Cardiac muscle cell (in vitro differentiated cells and primary cell): ENCODE results near the gene C22orf31. TPM values are rescaled to one million over a fixed set of nuclear protein-coding genes. Genes with fewer than 3 reads are reported as not detected.

Experiments used
- DNase-seq, 2 donors: peaks; one replicate each; pipeline versions ENCODE4 v3.0.0 to v3.0.0-alpha.2; 2010 to 2017; ENCODE audit warnings: low read depth in 1 of 2, low spot score in 1 of 2
- H3K27ac ChIP-seq: fragments of 200-600 bp; sonication (generic); 2 replicates; pipeline ENCODE4 v1.5.1; 2016
- H3K27me3 ChIP-seq: fragments of 200-600 bp; sonication (generic); 2 replicates; pipeline ENCODE4 v1.6.0; 2016; ENCODE audit warnings: control low read depth
- H3K36me3 ChIP-seq: fragments of 200-600 bp; sonication (generic); 2 replicates; pipeline ENCODE4 v1.5.1; 2016; ENCODE audit warnings: control low read depth
- H3K4me1 ChIP-seq: fragments of 200-600 bp; sonication (generic); 2 replicates; pipeline ENCODE4 v1.8.1; 2017; ENCODE audit warnings: low read depth, mild to moderate bottlenecking, mixed run types
- H3K4me3 ChIP-seq: fragments of 200-600 bp; sonication (generic); 2 replicates; pipeline ENCODE4 v1.5.1; 2016; ENCODE audit warnings: mild to moderate bottlenecking
- H3K9me3 ChIP-seq: fragments of 200-600 bp; sonication (generic); 2 replicates; pipeline ENCODE4 v1.5.1; 2017; ENCODE audit warnings: low read depth, mild to moderate bottlenecking, control low read depth
- polyA plus RNA-seq: library from polyadenylated mRNA; unstranded; fragments of >200 nt; fragmentation: Nextera tagmentation; extraction: Ambion mirVana; gene quantifications from 2 replicates; pipeline ENCODE4 v1.2.1, GENCODE V29; 2016
- total RNA-seq: library from RNA; depleted of rRNA; stranded (reverse); fragments of >200 nt; gene quantifications from 2 replicates; pipeline ENCODE4 v1.2.3, GENCODE V29; 2016
- TF ChIP-seq, protein P1 (sequence below): IDR thresholded peaks from 2 replicates; pipeline ENCODE4 v1.5.1; 2012; ENCODE audit warnings: low read depth, mild to moderate bottlenecking, low read length

Gene C22orf31
- total and polyA plus RNA-seq, 2 experiments from 2014 or later: not detected

DNA sequence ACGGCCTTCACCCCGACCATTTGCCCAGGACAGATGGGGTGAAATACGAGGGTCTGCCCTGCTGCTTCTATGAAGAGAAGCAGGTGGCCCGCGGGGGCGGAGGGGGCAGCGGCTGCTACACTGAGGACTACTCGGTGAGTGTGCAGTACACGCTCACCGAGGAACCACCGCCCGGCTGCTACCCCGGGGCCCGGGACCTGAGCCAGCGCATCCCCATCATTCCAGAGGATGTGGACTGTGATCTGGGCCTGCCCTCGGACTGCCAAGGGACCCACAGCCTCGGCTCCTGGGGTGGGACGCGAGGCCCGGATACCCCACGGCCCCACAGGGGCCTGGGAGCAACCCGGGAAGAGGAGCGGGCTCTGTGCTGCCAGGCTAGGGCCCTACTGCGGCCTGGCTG lies 11.2 kb downstream of the C22orf31 start:
- TF ChIP-seq, protein P1, sequence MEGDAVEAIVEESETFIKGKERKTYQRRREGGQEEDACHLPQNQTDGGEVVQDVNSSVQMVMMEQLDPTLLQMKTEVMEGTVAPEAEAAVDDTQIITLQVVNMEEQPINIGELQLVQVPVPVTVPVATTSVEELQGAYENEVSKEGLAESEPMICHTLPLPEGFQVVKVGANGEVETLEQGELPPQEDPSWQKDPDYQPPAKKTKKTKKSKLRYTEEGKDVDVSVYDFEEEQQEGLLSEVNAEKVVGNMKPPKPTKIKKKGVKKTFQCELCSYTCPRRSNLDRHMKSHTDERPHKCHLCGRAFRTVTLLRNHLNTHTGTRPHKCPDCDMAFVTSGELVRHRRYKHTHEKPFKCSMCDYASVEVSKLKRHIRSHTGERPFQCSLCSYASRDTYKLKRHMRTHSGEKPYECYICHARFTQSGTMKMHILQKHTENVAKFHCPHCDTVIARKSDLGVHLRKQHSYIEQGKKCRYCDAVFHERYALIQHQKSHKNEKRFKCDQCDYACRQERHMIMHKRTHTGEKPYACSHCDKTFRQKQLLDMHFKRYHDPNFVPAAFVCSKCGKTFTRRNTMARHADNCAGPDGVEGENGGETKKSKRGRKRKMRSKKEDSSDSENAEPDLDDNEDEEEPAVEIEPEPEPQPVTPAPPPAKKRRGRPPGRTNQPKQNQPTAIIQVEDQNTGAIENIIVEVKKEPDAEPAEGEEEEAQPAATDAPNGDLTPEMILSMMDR: no peak
- Histone ChIP-seq H3K9me3 (no peaks in the 10 kb centered on the region), H3K27me3 (no peaks in the 10 kb centered on the region), H3K4me3 (no peak overlapping the region), H3K4me1 (peaks cover 2% of the 10 kb centered on the region), H3K36me3 (peaks cover 49% of the 10 kb centered on the region), H3K27ac (no peak overlapping the region)
- no peak for DNase-seq

DNA sequence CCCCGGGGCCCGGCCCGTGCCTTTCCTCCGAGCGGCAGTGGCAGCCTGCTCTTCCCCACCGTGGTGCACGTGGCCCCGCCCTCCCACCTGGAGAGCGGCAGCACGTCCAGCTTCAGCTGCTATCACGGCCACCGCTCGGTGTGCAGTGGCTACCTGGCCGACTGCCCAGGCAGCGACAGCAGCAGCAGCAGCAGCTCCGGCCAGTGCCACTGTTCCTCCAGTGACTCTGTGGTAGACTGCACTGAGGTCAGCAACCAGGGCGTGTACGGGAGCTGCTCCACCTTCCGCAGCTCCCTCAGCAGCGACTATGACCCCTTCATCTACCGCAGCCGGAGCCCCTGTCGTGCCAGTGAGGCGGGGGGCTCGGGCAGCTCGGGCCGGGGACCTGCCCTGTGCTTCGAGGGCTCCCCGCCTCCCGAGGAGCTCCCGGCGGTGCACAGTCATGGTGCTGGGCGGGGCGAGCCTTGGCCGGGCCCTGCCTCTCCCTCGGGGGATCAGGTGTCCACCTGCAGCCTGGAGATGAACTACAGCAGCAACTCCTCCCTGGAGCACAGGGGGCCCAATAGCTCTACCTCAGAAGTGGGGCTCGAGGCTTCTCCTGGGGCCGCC lies 11.9 kb downstream of the C22orf31 start:
- no peak for DNase-seq
- Histone ChIP-seq H3K27me3 (no peaks in the 10 kb centered on the region), H3K9me3 (no peaks in the 10 kb centered on the region), H3K27ac (no peak overlapping the region), H3K4me1 (no peaks in the 10 kb centered on the region), H3K36me3 (peaks cover 51% of the 10 kb centered on the region), H3K4me3 (no peak overlapping the region)
- TF ChIP-seq, protein P1: no peak

- TF ChIP-seq, protein P1: no peak
- H3K27ac ChIP-seq: no peak overlapping the region
- peaks cover 55% of the 10 kb centered on the region for H3K36me3 ChIP-seq
- no peaks in the 10 kb centered on the region for H3K9me3 ChIP-seq
- H3K27me3 ChIP-seq: no peaks in the 10 kb centered on the region
- no peaks in the 10 kb centered on the region for H3K4me1 ChIP-seq
- H3K4me3 ChIP-seq: no peak overlapping the region
- DNase-seq: no peak
These were observed 12.6 kb downstream of the C22orf31 start for GRCh38 chr22:29048822-29049654.

GRCh38 chr22:29044657-29045176 lies 16.9 kb downstream of the C22orf31 start:
- TF ChIP-seq, protein P1: no peak

GRCh38 chr22:29043906-29044575 lies 17.6 kb downstream of the C22orf31 start:
- Histone ChIP-seq H3K9me3 (no peaks in the 10 kb centered on the region), H3K4me3 (no peak overlapping the region), H3K36me3 (peaks cover 47% of the 10 kb centered on the region), H3K4me1 (no peaks in the 10 kb centered on the region), H3K27ac (no peak overlapping the region), H3K27me3 (no peaks in the 10 kb centered on the region)
- DNase-seq: peak in 1 of 2 donors; percentile 76
- TF ChIP-seq, protein P1: no peak

More at GRCh38 chr22:29044657-29045176, 16.9 kb downstream of the C22orf31 start:
- Histone ChIP-seq H3K27me3 (no peaks in the 10 kb centered on the region), H3K4me1 (no peaks in the 10 kb centered on the region), H3K27ac (no peak overlapping the region), H3K9me3 (no peaks in the 10 kb centered on the region), H3K36me3 (peaks cover 53% of the 10 kb centered on the region), H3K4me3 (no peak overlapping the region)
- peak in 1 of 2 donors; percentile 77 for DNase-seq
